ENCODE data around the gene ATP1B3. TPM values are rescaled to one million over a fixed set of nuclear protein-coding genes. Genes with fewer than 3 reads are reported as not detected.
A peak's percentile ranks its signal among the peaks of the same experiment; 100 is the strongest.
"Not testable (repeated sequence)": the region's sequence is repeated elsewhere in the genome, so short reads cannot be mapped to it uniquely, and the experiment has no call there.

ATP1B3 gene
- total RNA-seq, 1 donor from 2014 or later, result 30.8 TPM

DNA sequence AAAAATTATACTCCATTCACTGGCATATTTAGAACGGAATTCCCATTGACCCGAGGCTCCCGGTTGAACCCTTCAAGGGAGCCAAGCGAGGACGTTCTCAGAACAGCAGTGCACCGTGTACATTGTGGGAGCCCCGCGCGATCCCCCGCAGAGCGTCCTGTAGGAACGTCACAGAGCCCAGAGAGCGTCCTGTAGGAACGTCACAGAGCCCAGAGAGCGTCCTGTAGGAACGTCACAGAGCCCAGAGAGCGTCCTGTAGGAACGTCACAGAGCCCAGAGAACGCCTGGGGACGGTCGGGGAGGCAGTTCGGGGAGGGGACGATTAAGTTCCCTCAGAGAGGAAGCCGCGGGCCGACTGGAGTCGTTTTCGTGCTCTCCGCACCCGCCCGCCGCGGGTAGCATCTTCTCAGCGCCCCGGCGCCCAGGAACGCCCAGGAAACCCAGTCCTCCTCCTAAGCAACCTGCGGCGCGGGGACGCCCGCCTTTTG is 506 bp upstream of the ATP1B3 start:
- peak overlapping the region; percentile 79 to 89 (median 87) for H3K9ac ChIP-seq (ENCODE audit: low read depth in 1 of 3, low read length in 3 of 3)
- H3K36me3 ChIP-seq (ENCODE audit: control insufficient read depth in 3 of 3, insufficient read depth in 3 of 3, low read length in 3 of 3), result no peaks in the 10 kb centered on the region
- no peaks in the 10 kb centered on the region for H3K27me3 ChIP-seq (ENCODE audit: control insufficient read depth in 3 of 3, insufficient read depth in 3 of 3, low read length in 3 of 3)
- peaks cover 4 to 12% (median 10%) of the 10 kb centered on the region in 3 donors for H3K4me1 ChIP-seq (ENCODE audit: control insufficient read depth in 3 of 3, insufficient read depth in 3 of 3, low read length in 3 of 3)
- H3K4me3 ChIP-seq (ENCODE audit: low read length in 3 of 3), result peak overlapping the region; percentile 82 to 88 (median 83)
- peak overlapping the region; percentile 91 for H3K27ac ChIP-seq (ENCODE audit: low read depth, low read length)
- no peaks in the 10 kb centered on the region for H3K9me3 ChIP-seq (ENCODE audit: control insufficient read depth in 3 of 3, low read length in 3 of 3)

DNA sequence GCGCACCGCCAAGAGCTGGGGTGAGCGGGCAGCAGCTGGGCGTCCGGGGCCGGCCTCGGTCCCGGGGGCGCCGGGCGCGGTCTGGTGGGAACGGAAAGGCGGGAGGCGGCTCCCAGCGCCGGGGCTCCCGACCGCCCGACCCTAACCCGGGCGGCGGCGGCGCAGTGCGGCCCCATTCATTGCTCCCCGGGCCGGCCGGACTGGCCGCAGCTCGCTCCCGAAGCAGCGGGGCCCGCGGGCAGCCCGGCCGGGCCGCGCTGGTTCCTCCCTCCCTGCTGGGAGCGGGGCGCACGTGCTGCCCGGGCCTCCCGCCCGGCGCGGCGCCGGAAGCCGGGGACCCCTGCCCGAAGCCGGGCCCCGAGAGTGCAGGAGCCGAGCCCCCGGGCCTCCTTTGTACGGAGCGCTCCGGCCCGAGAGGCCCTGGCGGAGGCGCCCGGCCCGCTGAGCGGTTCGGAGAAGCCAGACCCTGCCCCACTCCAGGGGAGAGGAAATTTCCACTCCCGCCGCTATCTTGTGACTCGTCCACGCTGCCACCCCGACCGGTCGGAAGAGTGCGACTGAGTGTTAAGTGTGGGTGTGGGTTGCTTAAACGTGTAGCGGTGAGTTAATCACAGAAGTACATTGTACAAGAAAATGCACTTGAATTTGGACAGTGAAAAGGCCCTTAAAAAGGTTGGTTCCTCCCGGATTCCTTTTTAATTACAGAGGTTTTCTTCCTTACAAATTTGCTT is 613 bp downstream of the ATP1B3 start:
- H3K27me3 ChIP-seq (ENCODE audit: control insufficient read depth in 3 of 3, insufficient read depth in 3 of 3, low read length in 3 of 3), result no peaks in the 10 kb centered on the region
- H3K4me1 ChIP-seq (ENCODE audit: control insufficient read depth in 3 of 3, insufficient read depth in 3 of 3, low read length in 3 of 3), result peaks cover 4 to 12% (median 10%) of the 10 kb centered on the region in 3 donors
- H3K4me3 ChIP-seq (ENCODE audit: low read length in 3 of 3), result peak overlapping the region; percentile 85 to 89 (median 86)
- no peaks in the 10 kb centered on the region for H3K9me3 ChIP-seq (ENCODE audit: control insufficient read depth in 3 of 3, low read length in 3 of 3)
- peak overlapping the region; percentile 77 to 87 (median 86) for H3K9ac ChIP-seq (ENCODE audit: low read depth in 1 of 3, low read length in 3 of 3)
- H3K27ac ChIP-seq (ENCODE audit: low read depth, low read length), result peak overlapping the region; percentile 91
- no peaks in the 10 kb centered on the region for H3K36me3 ChIP-seq (ENCODE audit: control insufficient read depth in 3 of 3, insufficient read depth in 3 of 3, low read length in 3 of 3)

DNA sequence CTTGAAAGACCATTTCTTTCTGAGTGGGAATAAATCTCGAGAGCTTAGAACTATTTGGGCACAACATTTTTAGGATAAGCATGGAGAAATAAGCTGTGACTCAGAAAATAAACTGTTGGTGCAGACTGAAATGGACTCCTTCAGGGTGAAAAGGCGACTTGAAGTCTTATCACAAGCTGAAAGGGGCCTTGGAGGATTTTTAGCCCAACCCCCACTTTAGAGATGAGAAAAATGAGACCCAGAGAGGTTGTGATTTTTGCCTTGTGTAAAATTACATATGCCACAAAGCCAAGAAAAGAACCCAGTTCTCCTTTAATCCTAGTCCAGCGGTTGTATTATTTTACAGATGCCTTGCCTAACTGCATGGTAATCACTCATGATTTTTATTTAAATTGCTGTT is 1.5 kb downstream of the ATP1B3 start:
- Histone ChIP-seq H3K4me1 (ENCODE audit: control insufficient read depth in 3 of 3, insufficient read depth in 3 of 3, low read length in 3 of 3) (peaks cover 4 to 12% (median 10%) of the 10 kb centered on the region in 3 donors), H3K36me3 (ENCODE audit: control insufficient read depth in 3 of 3, insufficient read depth in 3 of 3, low read length in 3 of 3) (no peaks in the 10 kb centered on the region)

DNA sequence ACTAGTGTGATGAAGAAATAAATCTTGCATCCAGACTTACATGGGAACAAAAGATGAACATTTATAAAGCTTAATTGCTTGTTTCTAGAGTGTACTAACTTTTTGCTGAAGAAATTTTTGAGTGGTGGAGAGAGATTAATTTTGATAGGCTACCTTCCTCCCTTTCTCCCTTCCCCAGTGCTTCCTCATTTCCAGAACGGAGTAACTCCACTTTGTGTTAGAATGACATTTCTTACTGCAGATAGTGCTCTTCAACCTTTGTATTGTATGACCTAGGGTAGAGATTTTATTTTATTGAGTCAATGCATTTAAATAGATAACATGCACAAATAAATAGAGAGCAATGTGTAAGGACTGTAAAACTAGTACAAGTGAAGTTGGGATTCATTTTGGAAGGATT is 1.9 kb downstream of the ATP1B3 start:
- Histone ChIP-seq H3K9me3 (ENCODE audit: control insufficient read depth in 3 of 3, low read length in 3 of 3) (no peaks in the 10 kb centered on the region), H3K9ac (ENCODE audit: low read depth in 1 of 3, low read length in 3 of 3) (peak overlapping the region in 1 of 3 donors; percentile 87), H3K27ac (ENCODE audit: low read depth, low read length) (no peak overlapping the region)

More for the DNA sequence above, 1.5 kb downstream of the ATP1B3 start:
- Histone ChIP-seq H3K9me3 (ENCODE audit: control insufficient read depth in 3 of 3, low read length in 3 of 3) (no peaks in the 10 kb centered on the region), H3K27ac (ENCODE audit: low read depth, low read length) (no peak overlapping the region), H3K27me3 (ENCODE audit: control insufficient read depth in 3 of 3, insufficient read depth in 3 of 3, low read length in 3 of 3) (no peaks in the 10 kb centered on the region), H3K9ac (ENCODE audit: low read depth in 1 of 3, low read length in 3 of 3) (peak overlapping the region; percentile 77 to 87 (median 86)), H3K4me3 (ENCODE audit: low read length in 3 of 3) (peak overlapping the region in 2 of 3 donors; percentile 86 to 89)

DNA sequence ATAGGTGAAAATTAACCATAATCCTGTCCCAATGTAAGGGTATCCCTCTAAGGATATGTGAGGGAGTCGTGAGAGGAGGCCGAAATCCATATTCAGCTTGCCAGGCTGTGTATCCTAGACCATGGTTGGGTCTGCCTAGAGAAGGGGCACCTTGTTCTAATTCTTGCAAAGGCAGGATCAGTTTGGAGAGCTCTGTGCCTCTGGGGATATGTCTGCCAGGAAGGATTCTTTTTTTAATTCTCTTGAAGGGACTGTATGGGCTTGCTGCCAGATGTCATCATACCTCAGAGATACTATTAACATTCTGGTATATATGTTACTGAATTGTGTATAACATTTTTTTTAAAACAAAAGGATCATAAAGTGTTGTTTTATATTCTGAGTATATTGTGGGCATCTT is 2.4 kb downstream of the ATP1B3 start:
- Histone ChIP-seq H3K9me3 (ENCODE audit: control insufficient read depth in 3 of 3, low read length in 3 of 3) (no peaks in the 10 kb centered on the region), H3K27ac (ENCODE audit: low read depth, low read length) (no peak overlapping the region), H3K4me1 (ENCODE audit: control insufficient read depth in 3 of 3, insufficient read depth in 3 of 3, low read length in 3 of 3) (peaks cover 4 to 12% (median 10%) of the 10 kb centered on the region in 3 donors), H3K9ac (ENCODE audit: low read depth in 1 of 3, low read length in 3 of 3) (peak overlapping the region in 2 of 3 donors; percentile 14 to 41), H3K27me3 (ENCODE audit: control insufficient read depth in 3 of 3, insufficient read depth in 3 of 3, low read length in 3 of 3) (no peaks in the 10 kb centered on the region), H3K36me3 (ENCODE audit: control insufficient read depth in 3 of 3, insufficient read depth in 3 of 3, low read length in 3 of 3) (no peaks in the 10 kb centered on the region), H3K4me3 (ENCODE audit: low read length in 3 of 3) (peak overlapping the region in 1 of 3 donors; percentile 2)

More for the DNA sequence above, 1.9 kb downstream of the ATP1B3 start:
- H3K4me1 ChIP-seq (ENCODE audit: control insufficient read depth in 3 of 3, insufficient read depth in 3 of 3, low read length in 3 of 3), result peaks cover 4 to 12% (median 10%) of the 10 kb centered on the region in 3 donors
- peak overlapping the region in 1 of 3 donors; percentile 2 for H3K4me3 ChIP-seq (ENCODE audit: low read length in 3 of 3)
- no peaks in the 10 kb centered on the region for H3K36me3 ChIP-seq (ENCODE audit: control insufficient read depth in 3 of 3, insufficient read depth in 3 of 3, low read length in 3 of 3)
- H3K27me3 ChIP-seq (ENCODE audit: control insufficient read depth in 3 of 3, insufficient read depth in 3 of 3, low read length in 3 of 3), result no peaks in the 10 kb centered on the region

DNA sequence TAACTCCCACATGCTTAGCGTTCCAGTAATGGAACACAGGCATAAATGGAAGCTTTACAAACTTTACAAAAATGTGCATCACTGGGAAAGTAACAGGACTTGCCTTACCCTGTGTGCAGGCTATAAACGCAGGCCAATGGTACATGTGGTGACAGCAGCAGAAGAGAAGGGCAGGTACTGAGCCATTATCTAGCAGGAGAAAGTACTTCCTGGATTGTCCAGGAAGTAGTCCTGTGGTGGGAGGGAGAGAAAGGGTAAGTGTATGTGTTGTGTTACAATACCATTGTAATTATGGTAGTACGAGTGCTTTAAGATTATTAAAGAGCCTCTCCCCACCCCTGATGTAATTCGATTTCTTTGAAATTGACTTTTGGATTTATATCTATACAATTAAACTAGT is 5.3 kb downstream of the ATP1B3 start:
- Histone ChIP-seq H3K27me3 (ENCODE audit: control insufficient read depth in 3 of 3, insufficient read depth in 3 of 3, low read length in 3 of 3) (no peaks in the 10 kb centered on the region), H3K9ac (ENCODE audit: low read depth in 1 of 3, low read length in 3 of 3) (no peak overlapping the region), H3K4me3 (ENCODE audit: low read length in 3 of 3) (no peak overlapping the region), H3K27ac (ENCODE audit: low read depth, low read length) (no peak overlapping the region), H3K36me3 (ENCODE audit: control insufficient read depth in 3 of 3, insufficient read depth in 3 of 3, low read length in 3 of 3) (no peaks in the 10 kb centered on the region), H3K4me1 (ENCODE audit: control insufficient read depth in 3 of 3, insufficient read depth in 3 of 3, low read length in 3 of 3) (peaks cover 4 to 12% (median 10%) of the 10 kb centered on the region in 3 donors), H3K9me3 (ENCODE audit: control insufficient read depth in 3 of 3, low read length in 3 of 3) (no peaks in the 10 kb centered on the region)

DNA sequence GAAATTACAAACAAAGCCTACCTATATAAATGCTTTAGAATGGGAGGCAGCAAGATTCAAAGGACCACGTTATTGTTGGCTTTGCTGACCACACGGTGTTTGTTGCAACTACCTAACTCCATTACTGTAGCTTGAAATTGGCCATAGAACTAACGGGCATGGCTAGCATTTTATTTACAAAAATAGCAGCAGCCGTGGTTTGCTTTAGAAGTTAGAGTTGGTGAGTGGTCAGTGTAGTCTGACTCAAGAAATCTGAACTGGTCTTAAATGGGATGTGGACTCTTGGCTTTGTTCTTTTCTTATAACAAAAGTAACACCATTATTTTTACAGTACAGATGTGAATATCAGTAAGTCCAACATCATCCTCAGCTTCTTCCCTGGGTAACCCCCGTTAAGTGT is 10.6 kb downstream of the ATP1B3 start:
- Histone ChIP-seq H3K27ac (ENCODE audit: low read depth, low read length) (no peak overlapping the region), H3K4me1 (ENCODE audit: control insufficient read depth in 3 of 3, insufficient read depth in 3 of 3, low read length in 3 of 3) (no peaks in the 10 kb centered on the region), H3K36me3 (ENCODE audit: control insufficient read depth in 3 of 3, insufficient read depth in 3 of 3, low read length in 3 of 3) (no peaks in the 10 kb centered on the region), H3K4me3 (ENCODE audit: low read length in 3 of 3) (no peak overlapping the region), H3K9ac (ENCODE audit: low read depth in 1 of 3, low read length in 3 of 3) (no peak overlapping the region), H3K27me3 (ENCODE audit: control insufficient read depth in 3 of 3, insufficient read depth in 3 of 3, low read length in 3 of 3) (no peaks in the 10 kb centered on the region), H3K9me3 (ENCODE audit: control insufficient read depth in 3 of 3, low read length in 3 of 3) (no peaks in the 10 kb centered on the region)

DNA sequence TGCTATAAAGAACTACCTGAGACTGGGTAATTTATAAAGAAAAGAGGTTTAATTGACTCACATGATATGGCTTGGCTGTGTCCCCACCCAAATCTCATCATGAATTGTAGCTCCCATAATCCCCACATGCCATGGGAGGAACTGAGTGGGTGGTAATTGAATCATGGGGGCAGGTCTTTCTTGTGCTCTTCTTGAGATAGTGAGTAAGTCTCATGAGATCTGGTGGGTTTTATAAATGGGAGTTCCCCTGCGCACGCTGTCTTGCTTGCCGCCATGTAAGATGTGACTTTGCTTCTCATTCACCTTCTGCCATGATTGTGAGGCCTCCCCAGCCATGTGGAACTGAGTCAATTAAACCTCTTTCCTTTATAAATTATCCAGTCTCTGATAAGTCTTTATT is 12.1 kb downstream of the ATP1B3 start:
- H3K9me3 ChIP-seq (ENCODE audit: control insufficient read depth in 3 of 3, low read length in 3 of 3); H3K9ac ChIP-seq (ENCODE audit: low read depth in 1 of 3, low read length in 3 of 3); H3K27ac ChIP-seq (ENCODE audit: low read depth, low read length); H3K27me3 ChIP-seq (ENCODE audit: control insufficient read depth in 3 of 3, insufficient read depth in 3 of 3, low read length in 3 of 3); H3K4me1 ChIP-seq (ENCODE audit: control insufficient read depth in 3 of 3, insufficient read depth in 3 of 3, low read length in 3 of 3); H3K36me3 ChIP-seq (ENCODE audit: control insufficient read depth in 3 of 3, insufficient read depth in 3 of 3, low read length in 3 of 3); H3K4me3 ChIP-seq (ENCODE audit: low read length in 3 of 3): not testable (repeated sequence)

DNA sequence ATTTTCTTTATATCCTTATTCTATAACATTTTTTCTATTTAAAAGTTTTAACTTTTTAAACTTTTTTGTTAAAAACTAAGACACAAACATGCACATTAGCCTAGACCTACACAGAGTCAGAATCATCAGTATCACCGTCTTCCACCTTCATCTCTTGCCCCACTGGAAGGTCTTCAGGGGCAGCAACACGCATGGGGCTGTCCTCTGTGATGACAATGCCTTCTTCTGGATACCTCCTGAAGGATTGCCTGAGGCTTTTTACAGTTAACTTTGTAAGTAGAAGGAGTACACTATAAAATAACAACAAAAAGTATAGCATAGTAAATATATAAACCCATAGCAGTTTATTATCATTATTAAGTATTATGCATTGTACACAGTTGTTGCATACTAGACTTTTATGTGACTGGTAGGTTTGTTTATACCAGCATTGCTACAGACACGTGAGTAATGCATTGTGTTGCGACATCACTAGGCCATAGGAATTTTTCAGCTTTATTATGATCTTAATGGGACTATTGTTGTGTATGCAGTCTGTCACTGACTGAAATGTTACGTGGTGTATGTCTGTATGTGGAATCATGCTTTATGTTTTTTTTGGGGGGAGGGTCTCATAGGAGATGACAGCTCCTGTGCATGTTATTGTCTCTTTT is 18.2 kb downstream of the ATP1B3 start:
- H3K27me3 ChIP-seq (ENCODE audit: control insufficient read depth in 3 of 3, insufficient read depth in 3 of 3, low read length in 3 of 3), result no peaks in the 10 kb centered on the region

DNA sequence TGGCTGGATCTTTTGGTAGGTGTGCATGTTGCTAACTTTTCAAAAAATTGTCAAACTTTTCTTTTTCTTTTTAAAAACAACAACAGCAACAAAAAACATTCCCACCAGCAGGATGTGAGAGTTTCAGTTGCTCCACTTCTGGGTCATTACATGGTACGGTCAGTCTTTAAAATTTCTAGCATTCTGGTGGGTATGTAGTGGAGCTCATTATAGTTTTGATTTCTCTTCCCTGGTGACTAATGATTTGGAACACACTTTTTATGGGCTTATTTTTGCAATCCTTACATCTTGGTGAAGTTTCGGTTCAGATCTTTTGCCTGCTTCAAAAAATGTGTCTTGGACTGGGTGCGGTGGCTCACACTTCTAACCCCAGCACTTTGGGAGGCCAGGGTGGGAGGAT is 19.3 kb downstream of the ATP1B3 start:
- peaks cover 0 to 3% (median 0%) of the 10 kb centered on the region in 3 donors for H3K9me3 ChIP-seq (ENCODE audit: control insufficient read depth in 3 of 3, low read length in 3 of 3)
- no peaks in the 10 kb centered on the region for H3K4me1 ChIP-seq (ENCODE audit: control insufficient read depth in 3 of 3, insufficient read depth in 3 of 3, low read length in 3 of 3)
- H3K4me3 ChIP-seq (ENCODE audit: low read length in 3 of 3), result no peak overlapping the region
- H3K27me3 ChIP-seq (ENCODE audit: control insufficient read depth in 3 of 3, insufficient read depth in 3 of 3, low read length in 3 of 3), result no peaks in the 10 kb centered on the region
- H3K9ac ChIP-seq (ENCODE audit: low read depth in 1 of 3, low read length in 3 of 3), result no peak overlapping the region
- H3K36me3 ChIP-seq (ENCODE audit: control insufficient read depth in 3 of 3, insufficient read depth in 3 of 3, low read length in 3 of 3), result peaks cover 0 to 4% (median 2%) of the 10 kb centered on the region in 3 donors
- no peak overlapping the region for H3K27ac ChIP-seq (ENCODE audit: low read depth, low read length)

More for the DNA sequence above, 18.2 kb downstream of the ATP1B3 start:
- Histone ChIP-seq H3K9me3 (ENCODE audit: control insufficient read depth in 3 of 3, low read length in 3 of 3) (no peaks in the 10 kb centered on the region), H3K4me1 (ENCODE audit: control insufficient read depth in 3 of 3, insufficient read depth in 3 of 3, low read length in 3 of 3) (no peaks in the 10 kb centered on the region), H3K36me3 (ENCODE audit: control insufficient read depth in 3 of 3, insufficient read depth in 3 of 3, low read length in 3 of 3) (peaks cover 0 to 4% (median 2%) of the 10 kb centered on the region in 3 donors), H3K9ac (ENCODE audit: low read depth in 1 of 3, low read length in 3 of 3) (no peak overlapping the region), H3K4me3 (ENCODE audit: low read length in 3 of 3) (no peak overlapping the region), H3K27ac (ENCODE audit: low read depth, low read length) (no peak overlapping the region)
